ENCODE data around the gene SLCO2A1.

SLCO2A1 gene

DNA sequence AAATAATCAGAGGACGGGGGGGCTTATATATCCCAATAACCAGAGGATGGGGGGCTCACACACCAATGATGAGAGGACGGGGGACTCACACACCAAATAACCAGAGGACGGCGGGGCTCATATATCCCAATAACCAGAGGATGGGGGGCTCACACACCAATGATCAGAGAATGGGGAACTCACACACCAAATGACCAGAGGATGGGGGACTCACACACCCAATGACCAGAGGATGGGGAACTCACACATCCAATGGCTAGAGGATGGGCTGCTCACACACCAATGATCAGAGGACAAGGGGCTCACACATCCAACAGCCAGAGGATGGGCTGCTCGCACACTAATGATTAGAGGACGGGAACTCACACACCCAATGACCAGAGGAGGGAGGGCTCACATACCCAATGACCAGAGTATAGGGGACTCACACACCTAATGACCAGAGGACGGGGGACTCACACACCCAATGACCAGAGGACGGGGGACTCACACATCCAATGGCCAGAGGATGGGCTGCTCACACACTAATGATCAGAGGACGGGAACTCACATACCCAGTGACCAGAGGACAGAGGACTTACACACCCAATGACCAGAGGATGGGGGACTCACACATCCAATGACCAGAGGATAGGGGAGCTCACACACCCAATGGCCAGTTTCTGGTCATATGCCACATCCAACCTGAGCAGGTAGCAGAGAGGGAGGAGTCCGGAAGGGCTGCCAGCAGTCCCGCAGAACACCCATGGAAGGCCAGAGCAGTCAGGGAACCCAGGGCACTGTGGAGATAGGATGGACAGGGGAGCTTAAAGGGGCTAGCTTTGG lies 144.6 kb downstream of the SLCO2A1 start:
- no peak for ATAC-seq
- TF ChIP-seq GLIS3 (CRISPR knock-in tag; IDR thresholded peaks at IDR 0.05) (no peak), ZNF8 (CRISPR knock-in tag; IDR thresholded peaks at IDR 0.05) (no peak), ZFP30 (CRISPR knock-in tag; IDR thresholded peaks at IDR 0.05) (no peak), ZC3H10 (CRISPR knock-in tag; IDR thresholded peaks at IDR 0.05) (no peak), TOX (CRISPR knock-in tag; IDR thresholded peaks at IDR 0.05; ENCODE audit: borderline replicate concordance) (no peak), ZFP3 (CRISPR knock-in tag; IDR thresholded peaks at IDR 0.05) (no peak), ZNF70 (CRISPR knock-in tag; IDR thresholded peaks at IDR 0.05) (no peak), ZNF565 (CRISPR knock-in tag; conservative IDR thresholded peaks at IDR 0.05; ENCODE audit: low read depth) (no peak), OSR1 (CRISPR knock-in tag; IDR thresholded peaks at IDR 0.05) (no peak), PPARA (CRISPR knock-in tag; IDR thresholded peaks at IDR 0.05; ENCODE audit: borderline replicate concordance) (no peak), SNAI2 (CRISPR knock-in tag; IDR thresholded peaks at IDR 0.05) (no peak), ISL1 (CRISPR knock-in tag; IDR thresholded peaks at IDR 0.05) (no peak), CSDC2 (CRISPR knock-in tag; IDR thresholded peaks at IDR 0.05) (no peak), ARNTL (CRISPR knock-in tag; IDR thresholded peaks at IDR 0.05; ENCODE audit: borderline replicate concordance, low read depth) (no peak), RARB (CRISPR knock-in tag; IDR thresholded peaks at IDR 0.05) (no peak), ESRRG (CRISPR knock-in tag; IDR thresholded peaks at IDR 0.05) (no peak)
- TF ChIP-seq, protein P1, sequence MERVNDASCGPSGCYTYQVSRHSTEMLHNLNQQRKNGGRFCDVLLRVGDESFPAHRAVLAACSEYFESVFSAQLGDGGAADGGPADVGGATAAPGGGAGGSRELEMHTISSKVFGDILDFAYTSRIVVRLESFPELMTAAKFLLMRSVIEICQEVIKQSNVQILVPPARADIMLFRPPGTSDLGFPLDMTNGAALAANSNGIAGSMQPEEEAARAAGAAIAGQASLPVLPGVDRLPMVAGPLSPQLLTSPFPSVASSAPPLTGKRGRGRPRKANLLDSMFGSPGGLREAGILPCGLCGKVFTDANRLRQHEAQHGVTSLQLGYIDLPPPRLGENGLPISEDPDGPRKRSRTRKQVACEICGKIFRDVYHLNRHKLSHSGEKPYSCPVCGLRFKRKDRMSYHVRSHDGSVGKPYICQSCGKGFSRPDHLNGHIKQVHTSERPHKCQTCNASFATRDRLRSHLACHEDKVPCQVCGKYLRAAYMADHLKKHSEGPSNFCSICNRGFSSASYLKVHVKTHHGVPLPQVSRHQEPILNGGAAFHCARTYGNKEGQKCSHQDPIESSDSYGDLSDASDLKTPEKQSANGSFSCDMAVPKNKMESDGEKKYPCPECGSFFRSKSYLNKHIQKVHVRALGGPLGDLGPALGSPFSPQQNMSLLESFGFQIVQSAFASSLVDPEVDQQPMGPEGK (CRISPR knock-in tag; IDR thresholded peaks at IDR 0.05; ENCODE audit: borderline replicate concordance): no peak
- TF ChIP-seq, protein P2, sequence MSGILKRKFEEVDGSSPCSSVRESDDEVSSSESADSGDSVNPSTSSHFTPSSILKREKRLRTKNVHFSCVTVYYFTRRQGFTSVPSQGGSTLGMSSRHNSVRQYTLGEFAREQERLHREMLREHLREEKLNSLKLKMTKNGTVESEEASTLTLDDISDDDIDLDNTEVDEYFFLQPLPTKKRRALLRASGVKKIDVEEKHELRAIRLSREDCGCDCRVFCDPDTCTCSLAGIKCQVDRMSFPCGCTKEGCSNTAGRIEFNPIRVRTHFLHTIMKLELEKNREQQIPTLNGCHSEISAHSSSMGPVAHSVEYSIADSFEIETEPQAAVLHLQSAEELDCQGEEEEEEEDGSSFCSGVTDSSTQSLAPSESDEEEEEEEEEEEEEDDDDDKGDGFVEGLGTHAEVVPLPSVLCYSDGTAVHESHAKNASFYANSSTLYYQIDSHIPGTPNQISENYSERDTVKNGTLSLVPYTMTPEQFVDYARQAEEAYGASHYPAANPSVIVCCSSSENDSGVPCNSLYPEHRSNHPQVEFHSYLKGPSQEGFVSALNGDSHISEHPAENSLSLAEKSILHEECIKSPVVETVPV (CRISPR knock-in tag; IDR thresholded peaks at IDR 0.05): no peak

- ATAC-seq: no peak
- TF ChIP-seq SNAI2 (CRISPR knock-in tag; IDR thresholded peaks at IDR 0.05): no peak
- no peak for TF ChIP-seq CSDC2 (CRISPR knock-in tag; IDR thresholded peaks at IDR 0.05)
- no peak for TF ChIP-seq PPARA (CRISPR knock-in tag; IDR thresholded peaks at IDR 0.05; ENCODE audit: borderline replicate concordance)
- no peak for TF ChIP-seq ZFP3 (CRISPR knock-in tag; IDR thresholded peaks at IDR 0.05)
- no peak for TF ChIP-seq POU6F1 (CRISPR knock-in tag; IDR thresholded peaks at IDR 0.05; ENCODE audit: borderline replicate concordance, low read depth)
- no peak for TF ChIP-seq TCF4 (CRISPR knock-in tag; IDR thresholded peaks at IDR 0.05; ENCODE audit: borderline replicate concordance)
- TF ChIP-seq RARB (CRISPR knock-in tag; IDR thresholded peaks at IDR 0.05): no peak
- no peak for TF ChIP-seq CREB5 (CRISPR knock-in tag; IDR thresholded peaks at IDR 0.05; ENCODE audit: low read depth)
- TF ChIP-seq TOX (CRISPR knock-in tag; IDR thresholded peaks at IDR 0.05; ENCODE audit: borderline replicate concordance): no peak
- TF ChIP-seq, protein P2 (CRISPR knock-in tag; IDR thresholded peaks at IDR 0.05): no peak
- TF ChIP-seq ZC3H10 (CRISPR knock-in tag; IDR thresholded peaks at IDR 0.05): no peak
- TF ChIP-seq TSHZ2 (CRISPR knock-in tag; IDR thresholded peaks at IDR 0.05): no peak
- TF ChIP-seq, protein P1 (CRISPR knock-in tag; IDR thresholded peaks at IDR 0.05; ENCODE audit: borderline replicate concordance): no peak
- no peak for TF ChIP-seq ZNF8 (CRISPR knock-in tag; IDR thresholded peaks at IDR 0.05)
- no peak for TF ChIP-seq ZNF70 (CRISPR knock-in tag; IDR thresholded peaks at IDR 0.05)
- no peak for TF ChIP-seq ISL1 (CRISPR knock-in tag; IDR thresholded peaks at IDR 0.05)
- no peak for TF ChIP-seq OSR1 (CRISPR knock-in tag; IDR thresholded peaks at IDR 0.05)
- no peak for TF ChIP-seq BACH2 (CRISPR knock-in tag; IDR thresholded peaks at IDR 0.05; ENCODE audit: borderline replicate concordance)
- no peak for TF ChIP-seq ESRRG (CRISPR knock-in tag; IDR thresholded peaks at IDR 0.05)
- no peak for TF ChIP-seq ZFP30 (CRISPR knock-in tag; IDR thresholded peaks at IDR 0.05)
Measured at GRCh38 chr3:133884054-133884886, 145.5 kb downstream of the SLCO2A1 start.
